Breast epithelium (tissue), 3 donors: ENCODE data around the gene RGS3.

Source experiments
- POLR2A ChIP-seq: fragments of 450-650 bp; IDR thresholded peaks from one replicate; pipeline ENCODE4 v1.6.1; 2016; ENCODE audit warnings: antibody characterized with exemption, mild to moderate bottlenecking, moderate library complexity
- POLR2AphosphoS5 ChIP-seq, 3 donors: sonication (generic); formaldehyde crosslinking; IDR thresholded peaks; one replicate each; pipeline ENCODE4 v1.6.1; 2017; ENCODE audit warnings: antibody characterized with exemption in 3 of 3
- TF ChIP-seq, protein P1 (sequence below), 3 donors: fragments of 450-650 bp; IDR thresholded peaks; one replicate each; pipeline ENCODE4 v1.5.1; 2016 to 2017; ENCODE audit warnings: antibody characterized with exemption in 3 of 3, mild to moderate bottlenecking in 3 of 3, moderate library complexity in 3 of 3

DNA sequence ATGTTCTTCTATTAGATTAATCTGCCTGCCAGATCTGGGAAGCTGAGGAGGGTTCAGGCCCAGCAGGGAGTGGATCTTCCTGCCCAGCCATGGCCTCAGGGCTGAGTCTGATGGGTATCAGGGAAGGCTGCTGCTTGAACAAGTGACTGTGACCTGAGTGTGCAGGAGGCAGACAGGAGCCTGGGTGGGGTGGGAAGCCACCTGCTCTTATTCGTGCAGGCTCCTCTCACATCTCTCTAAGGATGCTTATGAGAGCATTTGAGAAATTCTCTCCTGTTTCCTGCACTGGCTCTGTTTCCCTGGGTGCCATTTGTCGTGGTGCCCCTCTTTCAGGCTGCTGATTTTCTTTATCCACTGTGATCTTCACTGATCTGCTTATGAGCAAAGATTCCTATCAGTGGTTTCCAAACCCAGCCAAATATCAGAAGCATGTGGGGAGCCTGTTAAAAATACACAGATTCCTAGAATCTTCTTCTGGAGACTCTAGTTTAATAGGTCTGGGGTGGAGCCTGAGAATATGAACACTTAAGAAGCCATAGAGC, 2.1 kb downstream of the RGS3 start:
- TF ChIP-seq, protein P1, sequence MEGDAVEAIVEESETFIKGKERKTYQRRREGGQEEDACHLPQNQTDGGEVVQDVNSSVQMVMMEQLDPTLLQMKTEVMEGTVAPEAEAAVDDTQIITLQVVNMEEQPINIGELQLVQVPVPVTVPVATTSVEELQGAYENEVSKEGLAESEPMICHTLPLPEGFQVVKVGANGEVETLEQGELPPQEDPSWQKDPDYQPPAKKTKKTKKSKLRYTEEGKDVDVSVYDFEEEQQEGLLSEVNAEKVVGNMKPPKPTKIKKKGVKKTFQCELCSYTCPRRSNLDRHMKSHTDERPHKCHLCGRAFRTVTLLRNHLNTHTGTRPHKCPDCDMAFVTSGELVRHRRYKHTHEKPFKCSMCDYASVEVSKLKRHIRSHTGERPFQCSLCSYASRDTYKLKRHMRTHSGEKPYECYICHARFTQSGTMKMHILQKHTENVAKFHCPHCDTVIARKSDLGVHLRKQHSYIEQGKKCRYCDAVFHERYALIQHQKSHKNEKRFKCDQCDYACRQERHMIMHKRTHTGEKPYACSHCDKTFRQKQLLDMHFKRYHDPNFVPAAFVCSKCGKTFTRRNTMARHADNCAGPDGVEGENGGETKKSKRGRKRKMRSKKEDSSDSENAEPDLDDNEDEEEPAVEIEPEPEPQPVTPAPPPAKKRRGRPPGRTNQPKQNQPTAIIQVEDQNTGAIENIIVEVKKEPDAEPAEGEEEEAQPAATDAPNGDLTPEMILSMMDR (IDR thresholded peaks at IDR 0.05), result no peak
- TF ChIP-seq POLR2AphosphoS5 (IDR thresholded peaks at IDR 0.05) (no peak), POLR2A (no peak)
